ENCODE data around the gene ARTN.

The ARTN gene

DNA sequence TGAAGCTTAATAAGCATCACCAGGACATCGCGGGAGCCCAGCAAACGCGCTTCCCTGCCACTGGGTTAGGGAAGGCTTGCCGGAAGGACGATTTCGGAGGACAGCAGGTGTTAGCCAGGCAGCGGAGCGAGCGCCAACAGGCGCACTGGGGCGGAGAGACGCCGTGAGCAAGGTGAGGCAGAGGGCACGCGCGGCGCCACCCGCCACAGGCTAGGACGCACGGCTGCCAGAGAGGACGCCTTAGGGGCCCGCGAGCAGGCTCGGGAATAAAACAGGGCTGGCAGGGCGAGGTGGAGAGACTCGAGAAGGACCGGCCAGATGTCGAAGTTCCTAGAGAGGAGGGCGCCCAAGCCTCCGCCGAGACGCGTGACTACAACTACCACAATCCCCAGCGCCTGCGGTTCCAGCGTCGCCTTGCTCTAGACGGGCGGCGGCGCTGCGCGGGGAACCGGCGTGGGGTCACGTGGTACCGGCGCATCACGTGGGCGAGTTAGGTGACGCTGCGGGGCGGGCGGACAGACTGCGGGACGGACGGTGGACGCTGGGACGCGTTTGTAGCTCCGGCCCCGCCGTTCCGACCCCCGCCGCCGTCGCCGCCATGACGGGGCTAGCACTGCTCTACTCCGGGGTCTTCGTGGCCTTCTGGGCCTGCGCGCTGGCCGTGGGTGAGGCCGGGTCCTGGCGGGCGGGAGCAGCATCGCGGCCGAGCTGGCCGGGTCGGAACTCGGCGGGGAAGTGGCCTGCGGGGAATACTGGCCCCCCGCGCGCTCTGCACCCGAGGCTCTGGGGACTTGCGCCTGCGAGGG is 41.0 kb downstream of the ARTN start, which contains the start of gene ATP6V0B:
Gene ATP6V0B (plus strand): TSS at position 518 of the 806 bp plus-strand sequence. CDS start 81 bp downstream, at position 599.
- peak within 1 kb of the TSS; percentile 96 for H3K27ac ChIP-seq
- TF ChIP-seq, protein P1, sequence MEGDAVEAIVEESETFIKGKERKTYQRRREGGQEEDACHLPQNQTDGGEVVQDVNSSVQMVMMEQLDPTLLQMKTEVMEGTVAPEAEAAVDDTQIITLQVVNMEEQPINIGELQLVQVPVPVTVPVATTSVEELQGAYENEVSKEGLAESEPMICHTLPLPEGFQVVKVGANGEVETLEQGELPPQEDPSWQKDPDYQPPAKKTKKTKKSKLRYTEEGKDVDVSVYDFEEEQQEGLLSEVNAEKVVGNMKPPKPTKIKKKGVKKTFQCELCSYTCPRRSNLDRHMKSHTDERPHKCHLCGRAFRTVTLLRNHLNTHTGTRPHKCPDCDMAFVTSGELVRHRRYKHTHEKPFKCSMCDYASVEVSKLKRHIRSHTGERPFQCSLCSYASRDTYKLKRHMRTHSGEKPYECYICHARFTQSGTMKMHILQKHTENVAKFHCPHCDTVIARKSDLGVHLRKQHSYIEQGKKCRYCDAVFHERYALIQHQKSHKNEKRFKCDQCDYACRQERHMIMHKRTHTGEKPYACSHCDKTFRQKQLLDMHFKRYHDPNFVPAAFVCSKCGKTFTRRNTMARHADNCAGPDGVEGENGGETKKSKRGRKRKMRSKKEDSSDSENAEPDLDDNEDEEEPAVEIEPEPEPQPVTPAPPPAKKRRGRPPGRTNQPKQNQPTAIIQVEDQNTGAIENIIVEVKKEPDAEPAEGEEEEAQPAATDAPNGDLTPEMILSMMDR (conservative IDR thresholded peaks at IDR 0.05) = no peak; the same call in 1 of the 2 replicates
- peak; percentile 69; the same call in 1 of the 2 replicates for TF ChIP-seq ZFX (IDR thresholded peaks at IDR 0.05)

- TF ChIP-seq, protein P1 (conservative IDR thresholded peaks at IDR 0.05) = no peak
- H3K27ac ChIP-seq = peak overlapping the region; percentile 96
Observed at GRCh38 chr1:43975249-43975961, 41.8 kb downstream of the ARTN start.

DNA sequence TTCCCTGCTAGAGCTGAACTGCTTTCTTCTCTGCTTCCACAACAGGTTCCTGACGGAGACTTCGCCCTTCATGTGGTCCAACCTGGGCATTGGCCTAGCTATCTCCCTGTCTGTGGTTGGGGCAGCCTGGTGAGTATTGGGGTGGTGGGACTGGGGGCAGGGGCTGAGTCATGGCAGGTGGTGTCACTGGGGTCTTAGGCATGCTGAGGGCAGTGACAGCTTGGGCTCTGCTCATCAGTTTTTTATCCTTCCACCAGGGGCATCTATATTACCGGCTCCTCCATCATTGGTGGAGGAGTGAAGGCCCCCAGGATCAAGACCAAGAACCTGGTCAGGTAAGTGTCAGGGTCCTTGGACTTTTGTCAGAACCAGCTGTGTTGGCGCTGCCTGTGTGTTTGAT is 42.4 kb downstream of the ARTN start:
- TF ChIP-seq, protein P1 (conservative IDR thresholded peaks at IDR 0.05) = no peak
- no peak for TF ChIP-seq ZFX (IDR thresholded peaks at IDR 0.05)
- peak overlapping the region; percentile 96 for H3K27ac ChIP-seq

GRCh38 chr1:43976890-43977289 is 43.3 kb downstream of the ARTN start:
- TF ChIP-seq ZFX (IDR thresholded peaks at IDR 0.05) = no peak
- TF ChIP-seq, protein P1 (conservative IDR thresholded peaks at IDR 0.05) = no peak
- no peak overlapping the region for H3K27ac ChIP-seq

GRCh38 chr1:43977376-43978263 is 44.0 kb downstream of the ARTN start:
- TF ChIP-seq, protein P1 (conservative IDR thresholded peaks at IDR 0.05) = no peak
- TF ChIP-seq ZFX (IDR thresholded peaks at IDR 0.05) = no peak
- peak overlapping the region; percentile 76 for H3K27ac ChIP-seq

- TF ChIP-seq, protein P1 (conservative IDR thresholded peaks at IDR 0.05) = no peak
- TF ChIP-seq ZFX (IDR thresholded peaks at IDR 0.05) = no peak
- peak overlapping the region; percentile 76 for H3K27ac ChIP-seq
Observed at GRCh38 chr1:43978264-43978550, 44.6 kb downstream of the ARTN start.
